ENCODE results near the gene NSD2.

Gene NSD2

GRCh38 chr4:1968686-1969295 is 97.6 kb downstream of the NSD2 start:
- H3K4me3 ChIP-seq (ENCODE audit: low read length) = no peak overlapping the region
- no peak for TF ChIP-seq CTCF (conservative IDR thresholded peaks at IDR 0.05; ENCODE audit: low read depth, low read length)
- DNase-seq (ENCODE audit: low read depth) = no peak

GRCh38 chr4:1969928-1970723 is 98.9 kb downstream of the NSD2 start:
- no peak for DNase-seq (ENCODE audit: low read depth)
- no peak for TF ChIP-seq CTCF (conservative IDR thresholded peaks at IDR 0.05; ENCODE audit: low read depth, low read length)
- no peak overlapping the region for H3K4me3 ChIP-seq (ENCODE audit: low read length)

DNA sequence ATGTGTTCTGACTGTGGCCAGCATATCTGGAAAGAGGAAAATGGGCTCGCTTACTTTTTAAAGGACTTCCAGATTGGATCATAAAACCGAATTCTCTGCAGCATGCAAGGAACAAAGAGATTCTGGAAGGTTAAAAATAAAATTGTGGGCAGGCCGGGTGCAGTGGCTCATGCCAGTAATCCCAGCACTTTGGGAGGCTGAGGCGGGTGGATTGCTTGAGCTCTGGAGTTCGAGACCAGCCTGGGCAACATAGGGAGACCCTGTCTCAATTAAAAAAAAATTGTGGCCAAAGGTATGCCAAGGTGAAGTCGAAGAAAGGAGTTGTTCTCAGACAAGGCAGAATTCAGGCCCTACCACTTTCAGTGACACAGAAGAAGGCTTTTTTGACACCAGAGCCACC is 99.7 kb downstream of the NSD2 start:
- TF ChIP-seq CTCF (conservative IDR thresholded peaks at IDR 0.05; ENCODE audit: low read depth, low read length) = no peak
- DNase-seq (ENCODE audit: low read depth) = no peak
- no peak overlapping the region for H3K4me3 ChIP-seq (ENCODE audit: low read length)

- TF ChIP-seq CTCF (conservative IDR thresholded peaks at IDR 0.05; ENCODE audit: low read depth, low read length) = no peak
Measured at GRCh38 chr4:1971456-1972200, 100.4 kb downstream of the NSD2 start.

GRCh38 chr4:1972414-1972813 is 101.2 kb downstream of the NSD2 start:
- no peak overlapping the region for H3K4me3 ChIP-seq (ENCODE audit: low read length)
- no peak for TF ChIP-seq CTCF (conservative IDR thresholded peaks at IDR 0.05; ENCODE audit: low read depth, low read length)
- no peak for DNase-seq (ENCODE audit: low read depth)

More at GRCh38 chr4:1971456-1972200, 100.4 kb downstream of the NSD2 start:
- H3K4me3 ChIP-seq (ENCODE audit: low read length) = no peak overlapping the region
- no peak for DNase-seq (ENCODE audit: low read depth)

GRCh38 chr4:1973218-1973617 is 102.0 kb downstream of the NSD2 start:
- DNase-seq (ENCODE audit: low read depth) = no peak
- no peak overlapping the region for H3K4me3 ChIP-seq (ENCODE audit: low read length)
- no peak for TF ChIP-seq CTCF (conservative IDR thresholded peaks at IDR 0.05; ENCODE audit: low read depth, low read length)

All from retinal pigment epithelial cell (primary cell).